Choroid plexus epithelial cell (primary cell): Measurements from ENCODE around the gene IMMP2L.
A peak's percentile ranks its signal among the peaks of the same experiment; 100 is the strongest.

Source experiments
- DNase-seq: peaks from one replicate; pipeline ENCODE4 v3.0.0-alpha.2; 2010; ENCODE audit warnings: low read depth
- H3K4me3 ChIP-seq: 2 replicates; pipeline ENCODE4 v1.5.1; 2011; ENCODE audit warnings: low read depth, mild to moderate bottlenecking, control low read depth, low read length, moderate library complexity
- CTCF ChIP-seq: conservative IDR thresholded peaks from 2 replicates; pipeline ENCODE4 v1.5.1; 2011; ENCODE audit warnings: low read depth, mild to moderate bottlenecking, control low read depth, inconsistent platforms, low read length, moderate library complexity

IMMP2L gene

GRCh38 chr7:110975486-110975885 is 586.8 kb downstream of the IMMP2L start:
- DNase-seq, result no peak
- no peak overlapping the region for H3K4me3 ChIP-seq
- TF ChIP-seq CTCF, result no peak

- DNase-seq, result no peak
- no peak overlapping the region for H3K4me3 ChIP-seq
- no peak for TF ChIP-seq CTCF
Observed at GRCh38 chr7:110974441-110974840, 587.9 kb downstream of the IMMP2L start.

GRCh38 chr7:110973196-110973990 is 588.9 kb downstream of the IMMP2L start:
- H3K4me3 ChIP-seq, result no peak overlapping the region
- no peak for TF ChIP-seq CTCF
- no peak for DNase-seq

DNA sequence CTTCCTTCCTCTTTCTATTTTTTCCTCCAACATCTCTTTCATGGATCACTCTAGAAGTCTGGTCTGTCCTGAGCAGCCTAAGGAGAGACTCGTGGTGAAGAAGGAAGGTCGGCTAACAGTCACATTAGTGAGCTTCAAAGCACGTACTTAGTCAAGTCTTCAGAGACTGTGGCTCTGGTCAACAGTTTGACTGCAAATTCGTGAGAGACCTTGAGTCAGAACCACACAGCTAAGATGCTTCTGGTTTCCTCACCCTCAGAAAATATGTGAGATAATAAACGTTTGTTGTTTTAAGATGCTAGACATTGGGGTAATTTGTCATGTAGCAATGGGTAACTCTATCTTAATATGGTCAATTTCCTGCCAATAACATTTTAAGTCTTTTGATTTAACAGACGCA is 597.5 kb downstream of the IMMP2L start:
- peak; percentile 11 for DNase-seq
- TF ChIP-seq CTCF, result no peak
- H3K4me3 ChIP-seq, result no peak overlapping the region

DNA sequence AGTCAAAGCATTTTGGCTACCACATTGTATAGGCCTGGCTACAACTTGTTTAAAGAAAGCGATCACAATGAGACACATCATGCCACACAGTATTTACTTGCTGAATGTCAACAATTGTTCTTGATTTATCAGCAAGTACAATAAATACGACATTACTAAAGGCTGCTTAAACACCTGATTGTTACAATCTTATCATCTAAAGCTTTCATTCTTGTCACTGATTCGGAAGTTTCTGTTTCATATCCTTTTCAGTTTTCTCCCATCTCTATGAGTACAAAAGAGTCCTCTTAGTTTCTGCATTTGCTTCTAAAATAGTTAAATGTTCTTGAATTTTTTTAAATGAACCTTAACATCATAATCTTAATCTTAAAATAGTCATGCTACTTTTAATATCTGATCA is 599.5 kb downstream of the IMMP2L start:
- DNase-seq, result no peak
- no peak for TF ChIP-seq CTCF
- no peak overlapping the region for H3K4me3 ChIP-seq

GRCh38 chr7:110962374-110962773 is 599.9 kb downstream of the IMMP2L start:
- DNase-seq, result no peak
- no peak for TF ChIP-seq CTCF
- no peak overlapping the region for H3K4me3 ChIP-seq

DNA sequence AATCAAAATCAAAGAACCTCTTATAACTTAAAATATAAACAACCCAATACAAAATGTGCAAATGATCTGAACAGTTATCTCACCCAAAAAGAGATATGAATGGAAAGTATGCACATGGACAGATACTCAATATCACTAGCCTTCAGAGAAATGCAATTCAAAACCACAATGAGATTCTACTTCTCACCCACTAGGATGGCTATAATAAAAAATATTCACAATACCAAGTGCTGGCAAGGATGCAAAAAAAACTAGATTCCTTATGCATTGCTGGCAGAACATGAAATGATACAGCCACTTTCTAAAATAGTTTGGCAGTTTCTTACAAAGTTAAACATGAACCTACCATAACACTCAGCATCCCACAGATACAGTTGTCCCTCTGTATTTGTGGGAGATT is 601.5 kb downstream of the IMMP2L start:
- TF ChIP-seq CTCF, result no peak
- DNase-seq, result peak; percentile 25
- H3K4me3 ChIP-seq, result no peak overlapping the region
